DND-41 (cell line): ENCODE data around the gene LIX1.
A peak's percentile ranks its signal among the peaks of the same experiment; 100 is the strongest.

Experiments
- ATAC-seq: fragments of 200-7000 bp; cut with Tn5 transposase; 3 replicates; pipeline ENCODE4 v1.9.1; 2021; ENCODE audit warnings: low read depth; ENCODE audit not compliant: insufficient read depth
- DNase-seq: peaks from one replicate; pipeline ENCODE4 v3.0.0-alpha.2; 2020
- H2AFZ ChIP-seq: 2 replicates; pipeline ENCODE4 v1.6.0; 2012; ENCODE audit warnings: low read depth, low read length
- H3K27ac ChIP-seq: 2 replicates; pipeline ENCODE4 v1.5.1; 2012; ENCODE audit warnings: low read length, inconsistent platforms
- H3K27me3 ChIP-seq: fragments of 200-600 bp; sonication (generic); 2 replicates; pipeline ENCODE4 v1.6.0; 2012; ENCODE audit warnings: low read length, mild to moderate bottlenecking, inconsistent platforms; ENCODE audit not compliant: insufficient read depth, poor library complexity
- H3K36me3 ChIP-seq: 2 replicates; pipeline ENCODE4 v1.5.1; 2012; ENCODE audit warnings: low read length, inconsistent platforms; ENCODE audit not compliant: insufficient read depth
- H3K4me1 ChIP-seq: 2 replicates; pipeline ENCODE4 v1.5.1; 2012; ENCODE audit warnings: mild to moderate bottlenecking, low read length; ENCODE audit not compliant: insufficient read depth
- H3K4me2 ChIP-seq: 2 replicates; pipeline ENCODE4 v1.6.0; 2012; ENCODE audit warnings: mild to moderate bottlenecking, moderate library complexity, low read length, inconsistent platforms; ENCODE audit not compliant: insufficient read depth
- H3K4me3 ChIP-seq, 2 experiments: fragments of 200-600 bp in 1 of 2; shearing (Covaris generic) in 1 of 2; 2 replicates each; pipeline ENCODE4 v1.5.1; 2012 to 2016; ENCODE audit warnings: inconsistent platforms in 2 of 2, low read length in 2 of 2, mild to moderate bottlenecking in 2 of 2, low read depth in 1 of 2, moderate library complexity in 1 of 2
- H3K79me2 ChIP-seq: 2 replicates; pipeline ENCODE4 v1.6.0; 2012; ENCODE audit warnings: low read length, inconsistent platforms; ENCODE audit not compliant: insufficient read depth
- H3K9ac ChIP-seq: 2 replicates; pipeline ENCODE4 v1.6.0; 2012; ENCODE audit warnings: low read depth, mild to moderate bottlenecking, inconsistent platforms, low read length, moderate library complexity
- H3K9me3 ChIP-seq: 2 replicates; pipeline ENCODE4 v1.5.1; 2012; ENCODE audit warnings: low read length, moderate library complexity, mild to moderate bottlenecking, inconsistent platforms; ENCODE audit not compliant: insufficient read depth, severe bottlenecking
- H4K20me1 ChIP-seq: 2 replicates; pipeline ENCODE4 v1.6.0; 2012; ENCODE audit warnings: low read length; ENCODE audit not compliant: insufficient read depth
- EZH2 ChIP-seq: IDR thresholded peaks from 3 replicates; pipeline ENCODE4 v1.6.1; 2012; ENCODE audit warnings: borderline replicate concordance, low read depth, mild to moderate bottlenecking, moderate library complexity, low read length, inconsistent platforms; ENCODE audit not compliant: severe bottlenecking
- TF ChIP-seq, protein P1 (sequence below): IDR thresholded peaks from 2 replicates; pipeline ENCODE4 v1.5.1; 2012; ENCODE audit warnings: borderline replicate concordance, low read length, moderate library complexity, mild to moderate bottlenecking; ENCODE audit not compliant: poor library complexity, severe bottlenecking; ENCODE audit errors: extremely low read depth

LIX1 gene

DNA sequence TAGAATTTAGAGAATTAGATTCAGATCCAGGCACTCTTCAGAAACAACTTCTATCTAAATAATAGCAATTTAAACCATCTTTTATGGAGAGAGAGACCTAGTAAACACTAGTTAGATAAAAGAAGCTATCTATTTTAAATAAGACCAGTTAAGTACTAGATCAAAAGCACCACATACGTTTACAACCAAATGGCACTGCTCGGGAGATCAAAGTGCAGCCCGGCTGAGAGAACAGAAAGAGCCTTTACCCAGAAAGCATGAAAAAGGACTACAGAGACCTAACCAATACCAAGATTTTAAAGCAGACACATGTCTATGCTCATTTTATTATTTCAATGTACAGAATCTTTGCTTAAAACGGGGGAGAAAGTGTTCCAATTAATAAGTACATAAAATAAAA is 30.8 kb downstream of the LIX1 start:
- 0 out of 2 replicates have a peak, but pooled peaks cover 5% of the 10 kb centered on the region for H3K4me1 ChIP-seq
- H3K27ac ChIP-seq: no peak overlapping the region
- H2AFZ ChIP-seq: peak overlapping the region; percentile 28; the same call in 1 of the 2 replicates
- TF ChIP-seq, protein P1, sequence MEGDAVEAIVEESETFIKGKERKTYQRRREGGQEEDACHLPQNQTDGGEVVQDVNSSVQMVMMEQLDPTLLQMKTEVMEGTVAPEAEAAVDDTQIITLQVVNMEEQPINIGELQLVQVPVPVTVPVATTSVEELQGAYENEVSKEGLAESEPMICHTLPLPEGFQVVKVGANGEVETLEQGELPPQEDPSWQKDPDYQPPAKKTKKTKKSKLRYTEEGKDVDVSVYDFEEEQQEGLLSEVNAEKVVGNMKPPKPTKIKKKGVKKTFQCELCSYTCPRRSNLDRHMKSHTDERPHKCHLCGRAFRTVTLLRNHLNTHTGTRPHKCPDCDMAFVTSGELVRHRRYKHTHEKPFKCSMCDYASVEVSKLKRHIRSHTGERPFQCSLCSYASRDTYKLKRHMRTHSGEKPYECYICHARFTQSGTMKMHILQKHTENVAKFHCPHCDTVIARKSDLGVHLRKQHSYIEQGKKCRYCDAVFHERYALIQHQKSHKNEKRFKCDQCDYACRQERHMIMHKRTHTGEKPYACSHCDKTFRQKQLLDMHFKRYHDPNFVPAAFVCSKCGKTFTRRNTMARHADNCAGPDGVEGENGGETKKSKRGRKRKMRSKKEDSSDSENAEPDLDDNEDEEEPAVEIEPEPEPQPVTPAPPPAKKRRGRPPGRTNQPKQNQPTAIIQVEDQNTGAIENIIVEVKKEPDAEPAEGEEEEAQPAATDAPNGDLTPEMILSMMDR: no peak
- TF ChIP-seq EZH2: no peak
- H3K9me3 ChIP-seq: no peaks in the 10 kb centered on the region
- peak; percentile 88 for ATAC-seq
- no peaks in the 10 kb centered on the region for H3K27me3 ChIP-seq
- H3K4me2 ChIP-seq: no peak overlapping the region
- H3K36me3 ChIP-seq: no peaks in the 10 kb centered on the region
- peak; percentile 52 for DNase-seq
- no peak overlapping the region for H3K9ac ChIP-seq
- no peaks in the 10 kb centered on the region for H3K79me2 ChIP-seq
- no peak overlapping the region for H3K4me3 ChIP-seq
- H4K20me1 ChIP-seq: no peaks in the 10 kb centered on the region

DNA sequence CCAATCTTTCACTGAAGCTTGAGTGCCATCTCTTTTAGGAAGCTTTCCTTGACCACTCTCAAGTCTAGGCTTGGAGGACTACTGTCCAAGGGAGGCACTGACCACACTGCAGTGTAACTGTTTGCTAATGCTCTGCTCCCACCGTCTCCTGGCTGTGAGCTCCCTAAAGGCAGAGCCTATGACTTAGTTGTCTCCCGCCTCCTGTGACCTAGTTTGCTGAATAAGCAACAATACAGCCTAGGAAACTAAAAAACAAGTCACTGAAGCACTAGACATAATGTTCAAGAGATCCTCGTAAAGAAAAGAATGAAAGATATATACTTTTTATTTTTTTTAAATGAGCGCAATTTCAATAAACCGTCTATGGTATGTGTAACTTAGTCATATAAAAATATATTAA is 31.4 kb downstream of the LIX1 start:
- TF ChIP-seq EZH2: no peak
- TF ChIP-seq, protein P1: no peak
- H3K79me2 ChIP-seq: no peaks in the 10 kb centered on the region

GRCh38 chr5:97107318-97107717 is 35.1 kb downstream of the LIX1 start:
- H3K4me1 ChIP-seq: 0 out of 2 replicates have a peak, but pooled peaks cover 5% of the 10 kb centered on the region
- ATAC-seq: no peak
- no peaks in the 10 kb centered on the region for H3K79me2 ChIP-seq
- H3K4me3 ChIP-seq: no peak overlapping the region
- no peak overlapping the region for H2AFZ ChIP-seq
- H4K20me1 ChIP-seq: no peaks in the 10 kb centered on the region
- no peak overlapping the region for H3K4me2 ChIP-seq
- no peak overlapping the region for H3K9ac ChIP-seq
- H3K27ac ChIP-seq: no peak overlapping the region
- no peaks in the 10 kb centered on the region for H3K9me3 ChIP-seq
- no peaks in the 10 kb centered on the region for H3K27me3 ChIP-seq
- no peak for TF ChIP-seq EZH2
- TF ChIP-seq, protein P1: no peak
- DNase-seq: no peak
- no peaks in the 10 kb centered on the region for H3K36me3 ChIP-seq

More for the DNA sequence above, 31.4 kb downstream of the LIX1 start:
- Histone ChIP-seq H2AFZ (no peak overlapping the region), H3K27me3 (no peaks in the 10 kb centered on the region), H3K4me1 (0 out of 2 replicates have a peak, but pooled peaks cover 5% of the 10 kb centered on the region), H3K9me3 (no peaks in the 10 kb centered on the region), H4K20me1 (no peaks in the 10 kb centered on the region), H3K36me3 (no peaks in the 10 kb centered on the region), H3K4me2 (no peak overlapping the region), H3K4me3 (no peak overlapping the region), H3K9ac (no peak overlapping the region), H3K27ac (no peak overlapping the region)
- ATAC-seq (no peak), DNase-seq (no peak)

- H3K4me3 ChIP-seq: no peak overlapping the region
- no peak overlapping the region for H3K27ac ChIP-seq
- no peak overlapping the region for H3K9ac ChIP-seq
- no peaks in the 10 kb centered on the region for H3K79me2 ChIP-seq
- no peaks in the 10 kb centered on the region for H4K20me1 ChIP-seq
- no peaks in the 10 kb centered on the region for H3K4me1 ChIP-seq
- ATAC-seq (no peak), DNase-seq (no peak)
- H3K36me3 ChIP-seq: no peaks in the 10 kb centered on the region
- no peaks in the 10 kb centered on the region for H3K9me3 ChIP-seq
- no peak for TF ChIP-seq EZH2
- TF ChIP-seq, protein P1: no peak
- H3K4me2 ChIP-seq: no peak overlapping the region
- no peaks in the 10 kb centered on the region for H3K27me3 ChIP-seq
- no peak overlapping the region for H2AFZ ChIP-seq
Measured at GRCh38 chr5:97106216-97106581, 36.2 kb downstream of the LIX1 start.
